Activated CD8-positive, alpha-beta T cell treated with anti-CD3 and anti-CD28 coated beads for 36 hours (primary cell): ENCODE measurements around the gene MKNK1. TPM values are rescaled to one million over a fixed set of nuclear protein-coding genes. Genes with fewer than 3 reads are reported as not detected.

ENCODE experiments used
- ATAC-seq: fragments of 200-7000 bp; cut with Tn5 transposase; one replicate; pipeline ENCODE4 v1.10.0; 2021; ENCODE audit warnings: mild to moderate bottlenecking, moderate library complexity
- CTCF ChIA-PET: fragments of 350-600 bp; sonication (Branson Sonifier 250); formaldehyde crosslinking; loops from one replicate; lab custom pipeline; 2021; ENCODE audit warnings: antibody characterized with exemption; lab: Charles Lee
- POLR2A ChIA-PET: fragments of 350-600 bp; sonication (Branson Sonifier 250); formaldehyde crosslinking; loops from one replicate; lab custom pipeline; 2021; ENCODE audit warnings: antibody characterized with exemption; lab: Charles Lee
- DNase-seq: peaks from one replicate; pipeline ENCODE4 v3.0.0-alpha.2; 2020
- H3K27ac Mint-ChIP-seq: one replicate; pipeline ENCODE4 v1.8.0; 2021; ENCODE audit warnings: mild to moderate bottlenecking, mixed read lengths
- H3K27me3 Mint-ChIP-seq: one replicate; pipeline ENCODE4 v1.8.0; 2021; ENCODE audit warnings: mixed read lengths
- H3K36me3 Mint-ChIP-seq: one replicate; pipeline ENCODE4 v1.8.0; 2021; ENCODE audit warnings: low read depth, mixed read lengths
- H3K4me1 Mint-ChIP-seq: one replicate; pipeline ENCODE4 v1.8.0; 2021; ENCODE audit warnings: low read depth, mixed read lengths
- H3K4me3 Mint-ChIP-seq: one replicate; pipeline ENCODE4 v1.8.0; 2021; ENCODE audit warnings: mild to moderate bottlenecking, moderate library complexity, mixed read lengths
- H3K9me3 Mint-ChIP-seq: one replicate; pipeline ENCODE4 v1.8.0; 2021; ENCODE audit warnings: mixed read lengths
- CTCF ChIP-seq: fragments of 200-600 bp; IDR thresholded peaks from one replicate; pipeline ENCODE4 v1.8.0; 2022; ENCODE audit warnings: antibody characterized with exemption, mild to moderate bottlenecking
- intact Hi-C: fragments of 100-400 bp; cut with micrococcal nuclease; formaldehyde crosslinking; loops from one replicate; pipeline ENCODE4 v1.10.0; 2022
- total RNA-seq, 2 experiments: library from RNA; stranded (reverse); gene quantifications; one replicate each; pipeline ENCODE4 v1.2.3, GENCODE V29; 2021

MKNK1 gene
- total RNA-seq, 2 experiments from 2014 or later: 31.1 to 35.5 TPM

DNA sequence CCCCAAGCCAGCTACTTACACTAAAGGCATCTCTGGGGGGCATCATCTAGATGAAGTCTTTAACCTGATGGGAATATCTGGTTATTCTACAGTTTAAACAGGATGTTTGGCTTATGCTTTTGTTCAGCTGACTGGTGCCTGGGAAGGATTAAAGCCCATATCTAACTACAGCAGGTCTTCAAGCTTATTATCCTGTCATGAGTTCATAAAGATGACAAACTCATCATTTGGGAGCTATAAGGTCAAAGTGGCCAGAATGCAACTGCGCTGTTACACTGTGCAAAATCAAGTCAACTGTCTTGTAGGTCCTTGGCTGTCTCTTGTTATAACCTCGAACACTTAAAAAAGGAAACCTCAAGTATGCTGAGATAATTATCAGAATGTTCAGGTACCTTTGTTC, 31.1 kb upstream of the MKNK1 start:
- H3K4me1 Mint-ChIP-seq: no peaks in the 10 kb centered on the region
- CTCF ChIA-PET: interaction anchor here (0.9 to 1.8 kb wide), 2 partner anchors 11 to 108 kb away, joined by 4 to 6 read pairs; no protein-coding TSS in a partner anchor
- POLR2A ChIA-PET: interaction anchor here (0.8 to 1.5 kb wide), 4 partner anchors 11 to 82 kb away, joined by 3 to 5 read pairs (median 4); partner anchors contain the start of gene MOB3C

GRCh38 chr1:46630719-46631118, 26.7 kb upstream of the MKNK1 start:
- H3K9me3 Mint-ChIP-seq: no peaks in the 10 kb centered on the region
- H3K4me3 Mint-ChIP-seq: no peak overlapping the region
- no peak for ATAC-seq
- H3K36me3 Mint-ChIP-seq: peaks cover 11% of the 10 kb centered on the region
- ChIA-PET CTCF (interaction anchor here (1.3 kb wide), 1 partner anchor 13 kb away, joined by 3 read pairs; no protein-coding TSS in a partner anchor), POLR2A (no interaction called here)
- TF ChIP-seq CTCF: no peak
- H3K4me1 Mint-ChIP-seq: no peaks in the 10 kb centered on the region
- H3K27ac Mint-ChIP-seq: no peak overlapping the region
- intact Hi-C loops: no loop called here
- no peaks in the 10 kb centered on the region for H3K27me3 Mint-ChIP-seq
- DNase-seq: no peak

More for the DNA sequence above, 31.1 kb upstream of the MKNK1 start:
- no peaks in the 10 kb centered on the region for H3K9me3 Mint-ChIP-seq
- no peak overlapping the region for H3K27ac Mint-ChIP-seq
- DNase-seq (no peak), ATAC-seq (no peak)
- no peak overlapping the region for H3K4me3 Mint-ChIP-seq
- no peaks in the 10 kb centered on the region for H3K27me3 Mint-ChIP-seq
- peaks cover 14% of the 10 kb centered on the region for H3K36me3 Mint-ChIP-seq
- no peak for TF ChIP-seq CTCF
- intact Hi-C loops: no loop called here

GRCh38 chr1:46623743-46624644, 19.9 kb upstream of the MKNK1 start:
- ChIA-PET POLR2A (interaction anchor here (0.7 to 1.2 kb wide), 2 partner anchors 11 to 425 kb away, joined by 3 to 5 read pairs; no protein-coding TSS in a partner anchor), CTCF (interaction anchor here (0.9 to 1.1 kb wide), 3 partner anchors 11 to 101 kb away, joined by 3 to 6 read pairs (median 3); no protein-coding TSS in a partner anchor)
- Mint-ChIP-seq H3K4me1 (peaks cover 2% of the 10 kb centered on the region), H3K9me3 (no peaks in the 10 kb centered on the region), H3K27me3 (no peaks in the 10 kb centered on the region), H3K36me3 (no peaks in the 10 kb centered on the region), H3K27ac (no peak overlapping the region), H3K4me3 (no peak overlapping the region)
- TF ChIP-seq CTCF: no peak
- intact Hi-C loops: no loop called here
- DNase-seq (no peak), ATAC-seq (no peak)

GRCh38 chr1:46622344-46622743, 18.3 kb upstream of the MKNK1 start:
- Mint-ChIP-seq H3K27me3 (no peaks in the 10 kb centered on the region), H3K27ac (no peak overlapping the region), H3K36me3 (no peaks in the 10 kb centered on the region), H3K4me1 (peaks cover 6% of the 10 kb centered on the region), H3K4me3 (no peak overlapping the region), H3K9me3 (no peaks in the 10 kb centered on the region)
- no peak for DNase-seq
- POLR2A ChIA-PET: interaction anchor here (1.4 kb wide), 1 partner anchor 19 kb away, joined by 4 read pairs; no protein-coding TSS in a partner anchor
- intact Hi-C loops: no loop called here
- TF ChIP-seq CTCF: no peak
- CTCF ChIA-PET: interaction anchor here (0.7 kb wide), 1 partner anchor 97 kb away, joined by 3 read pairs; no protein-coding TSS in a partner anchor
- no peak for ATAC-seq
